Fibroblast of skin of left biceps (primary cell): ENCODE data around the gene NINJ2.
"Not testable (repeated sequence)": the region's sequence is repeated elsewhere in the genome, so short reads cannot be mapped to it uniquely, and the experiment has no call there.

ENCODE experiments used
- DNase-seq, 2 experiments: peaks; one replicate each; pipeline ENCODE4 v3.0.0-alpha.2; 2013; ENCODE audit warnings: low read depth in 2 of 2

The NINJ2 gene, protein sequence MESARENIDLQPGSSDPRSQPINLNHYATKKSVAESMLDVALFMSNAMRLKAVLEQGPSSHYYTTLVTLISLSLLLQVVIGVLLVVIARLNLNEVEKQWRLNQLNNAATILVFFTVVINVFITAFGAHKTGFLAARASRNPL

GRCh38 chr12:663293-663871 lies at the start of gene NINJ2:
TSS of gene NINJ2 (minus strand) at chr12:663445. CDS start at chr12:663360, 85 bp downstream.
- DNase-seq, result no peak

GRCh38 chr12:712172-712863 lies 49.1 kb upstream of the NINJ2 start:
- no peak for DNase-seq

GRCh38 chr12:709455-710020 lies 46.3 kb upstream of the NINJ2 start:
- DNase-seq, result no peak

GRCh38 chr12:708084-708483 lies 44.8 kb upstream of the NINJ2 start:
- not testable (repeated sequence) for DNase-seq

GRCh38 chr12:704516-705242 lies 41.4 kb upstream of the NINJ2 start:
- DNase-seq, result no peak

GRCh38 chr12:701896-702539 lies 38.8 kb upstream of the NINJ2 start:
- no peak for DNase-seq

DNA sequence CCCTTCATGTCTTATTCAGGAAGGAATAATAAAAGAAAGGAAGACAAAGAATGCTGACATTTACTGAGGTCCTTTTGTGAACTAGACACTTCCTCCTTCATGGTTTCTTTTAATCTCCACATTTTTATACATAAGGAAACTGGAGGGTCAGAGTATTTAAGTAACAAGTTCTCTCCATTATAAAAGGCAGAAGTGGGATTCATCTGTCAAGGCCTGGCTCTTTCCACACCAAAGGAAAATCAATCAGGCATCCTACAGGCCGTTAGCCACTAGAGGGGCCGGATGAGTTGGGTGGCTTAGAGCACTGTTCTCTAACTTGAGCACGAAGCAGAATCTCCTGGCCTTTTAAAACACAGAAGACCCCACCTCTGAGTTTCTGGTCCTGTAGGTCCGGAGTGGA lies 36.8 kb upstream of the NINJ2 start:
- no peak for DNase-seq

DNA sequence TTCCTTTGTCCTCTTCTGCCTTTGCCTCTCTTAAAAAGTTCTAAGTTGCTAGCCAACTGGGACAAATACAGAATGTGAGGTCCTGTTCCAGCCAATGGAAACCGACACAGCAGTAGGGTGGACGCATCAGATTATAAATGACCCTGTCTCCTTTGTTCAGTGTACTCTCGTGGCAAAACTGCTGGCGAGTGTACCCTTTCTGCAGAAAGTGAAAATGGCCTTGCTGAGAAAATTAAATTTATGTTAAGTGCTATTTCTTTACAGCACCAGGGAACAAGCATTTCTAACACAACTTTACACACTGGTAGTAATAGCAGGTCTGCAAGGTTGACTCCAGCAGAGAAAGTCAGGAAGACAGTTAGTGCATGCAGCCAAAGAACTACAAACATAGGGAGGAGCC lies 35.0 kb upstream of the NINJ2 start:
- not testable (repeated sequence) for DNase-seq

- no peak for DNase-seq
Measured at GRCh38 chr12:697481-697880, 34.2 kb upstream of the NINJ2 start.

- DNase-seq, result no peak
Measured at GRCh38 chr12:694734-695503, 31.7 kb upstream of the NINJ2 start.

DNA sequence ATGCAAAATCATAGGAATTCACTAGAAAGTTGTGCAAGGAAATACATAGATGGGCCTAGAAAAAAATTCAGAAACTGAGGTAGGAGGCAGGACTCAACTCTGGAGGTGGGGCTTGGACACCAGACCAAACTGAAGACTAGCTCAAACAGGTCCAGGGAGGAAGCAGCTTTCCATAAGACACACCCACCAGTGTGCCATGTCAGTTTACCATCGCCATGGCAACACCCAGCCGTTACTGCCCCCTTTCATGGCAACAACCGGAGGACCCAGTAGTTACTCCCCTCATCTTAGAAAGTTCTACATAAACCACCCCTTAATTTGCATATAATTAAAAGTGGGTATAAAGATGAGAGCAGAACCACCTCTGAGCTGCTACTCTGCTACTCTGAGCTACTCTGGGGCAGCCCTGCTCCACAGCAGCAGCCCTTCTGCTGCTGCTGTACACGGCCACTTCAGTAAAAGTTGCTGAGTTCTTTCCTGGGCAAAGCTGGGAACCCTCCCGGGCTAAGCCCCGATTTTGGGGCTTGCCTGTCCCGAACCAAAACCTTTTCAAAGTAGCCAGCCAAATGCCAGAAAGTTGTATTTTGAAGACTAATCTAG lies 30.8 kb upstream of the NINJ2 start:
- DNase-seq, result no peak

- DNase-seq, result no peak
Measured at GRCh38 chr12:692274-692673, 29.0 kb upstream of the NINJ2 start.

DNA sequence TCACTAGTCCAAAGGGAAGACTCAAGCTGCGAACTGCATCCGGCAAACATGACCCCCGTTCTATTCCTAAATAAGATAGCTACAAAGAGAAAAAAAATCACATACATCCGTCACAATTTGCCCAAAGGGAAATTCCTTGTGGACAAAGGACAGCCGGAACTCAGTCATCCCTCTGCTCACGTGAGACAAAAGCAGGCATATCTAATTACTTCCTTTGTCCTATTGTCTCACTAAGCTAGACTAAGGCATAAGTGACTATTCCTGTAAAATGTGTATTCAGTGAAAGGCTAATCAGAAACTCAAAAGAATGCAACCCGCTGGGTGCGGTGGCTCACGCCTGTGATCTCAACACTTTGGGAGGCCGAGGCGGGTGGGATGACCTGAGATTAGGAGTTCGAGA lies 27.2 kb upstream of the NINJ2 start:
- DNase-seq, result no peak

DNA sequence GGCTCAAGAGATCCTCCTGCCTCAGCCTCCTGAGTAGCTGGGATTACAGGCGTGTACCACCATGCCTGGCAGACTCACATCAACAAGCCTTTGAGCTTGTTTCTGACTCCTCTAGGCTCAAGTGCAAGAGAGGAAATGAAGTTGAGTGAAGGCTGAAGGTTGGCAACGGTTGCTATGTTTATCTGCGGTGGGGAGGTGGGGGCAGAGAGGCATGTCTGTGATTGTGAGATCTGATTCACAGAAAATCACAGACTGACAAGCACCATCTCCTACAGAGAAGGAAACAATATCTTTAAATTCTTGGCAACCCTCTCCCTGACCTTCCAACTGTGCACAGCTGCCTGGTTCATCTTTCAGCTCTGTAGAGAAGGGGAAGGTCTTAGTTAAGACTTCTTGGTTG lies 22.1 kb upstream of the NINJ2 start:
- no peak for DNase-seq

- DNase-seq, result no peak
Measured at GRCh38 chr12:684416-684815, 21.2 kb upstream of the NINJ2 start.

DNA sequence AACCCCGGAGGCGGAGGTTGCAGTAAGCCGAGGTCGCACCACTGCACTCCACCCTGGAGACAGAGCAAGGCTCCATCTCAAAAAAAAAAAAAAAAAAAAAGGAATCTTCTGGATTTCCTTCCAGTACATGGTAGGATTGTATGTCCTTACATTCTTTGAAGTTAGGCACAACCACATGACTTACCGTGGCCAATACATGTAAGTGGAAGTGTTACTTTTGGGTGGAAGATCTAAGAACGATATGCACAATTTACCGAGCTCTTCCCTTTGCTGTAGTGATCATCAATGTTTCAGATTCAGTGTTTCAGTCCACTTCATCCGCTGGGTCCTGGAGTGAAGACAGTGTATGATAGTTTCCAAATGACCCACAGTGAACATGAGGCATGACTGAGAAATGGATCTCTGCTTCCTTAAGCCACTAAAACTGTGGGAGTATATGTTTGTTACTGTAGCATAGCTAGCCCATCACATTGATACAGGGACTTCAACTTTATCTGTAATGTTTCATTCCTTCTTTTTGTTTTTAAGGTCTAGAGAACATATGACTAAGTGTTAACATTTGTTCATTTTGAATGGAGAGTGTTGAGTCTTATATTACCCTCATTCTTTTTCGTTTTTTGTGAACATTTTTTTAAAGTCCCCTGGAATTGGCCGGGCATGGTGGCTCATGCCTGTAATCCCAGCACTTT lies 18.5 kb upstream of the NINJ2 start:
- no peak for DNase-seq

- no peak for DNase-seq
Measured at GRCh38 chr12:678747-679712, 15.8 kb upstream of the NINJ2 start.

DNA sequence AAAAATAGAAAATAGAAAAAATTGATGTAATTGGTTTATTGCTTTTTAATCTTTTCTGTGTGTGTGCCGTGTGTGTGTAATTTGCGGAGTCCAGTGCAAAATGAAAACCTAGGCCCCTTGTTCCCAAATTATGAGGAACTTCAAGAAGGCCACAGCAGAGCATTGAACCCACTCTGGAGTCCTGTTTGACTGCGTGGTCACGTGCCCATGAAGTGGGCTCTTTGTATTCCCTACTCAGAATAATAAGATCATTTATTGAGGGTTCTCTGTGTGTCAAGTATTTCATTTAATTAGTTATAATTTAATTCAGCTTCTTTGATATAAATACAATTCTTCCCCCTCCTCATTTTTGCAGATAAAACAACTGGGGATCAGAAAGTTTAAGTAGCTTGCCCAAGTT lies 12.3 kb upstream of the NINJ2 start:
- DNase-seq, result no peak

DNA sequence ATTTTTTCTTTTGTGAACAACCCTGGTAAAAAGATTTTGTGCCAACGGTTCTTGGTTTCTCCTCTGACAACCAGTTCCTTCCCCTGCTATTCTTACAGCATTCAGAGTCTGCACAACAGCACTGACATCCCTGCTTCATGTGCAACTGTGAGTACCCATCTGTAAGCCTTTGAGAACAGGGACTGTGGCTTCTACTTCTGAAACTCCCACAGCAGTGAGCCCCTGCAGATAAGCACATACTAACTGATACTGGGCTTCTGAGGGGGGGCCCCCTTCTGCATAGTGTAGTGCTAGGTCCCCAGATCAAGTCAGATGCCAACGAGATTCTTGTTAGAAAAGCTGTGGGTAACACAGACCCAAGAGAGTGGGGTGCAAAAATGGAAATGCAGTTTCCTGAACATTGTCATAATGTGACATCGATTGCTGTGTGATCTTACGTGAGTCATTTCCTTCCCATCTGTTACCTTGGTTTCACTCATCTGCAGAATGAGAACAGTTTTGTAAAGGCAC lies 11.1 kb upstream of the NINJ2 start:
- no peak for DNase-seq
